Loucy (cell line): ENCODE data around the gene ING5.

Experiments used
- H2AFZ ChIP-seq: fragments of 200-600 bp; sonication (generic); 2 replicates; pipeline ENCODE4 v1.6.0; 2016; ENCODE audit warnings: antibody characterized with exemption, mild to moderate bottlenecking, low read length, moderate library complexity
- H3F3A ChIP-seq: fragments of 200-600 bp; 2 replicates; pipeline ENCODE4 v1.6.0; 2016; ENCODE audit warnings: antibody characterized with exemption, low read depth, mild to moderate bottlenecking
- H3K27me3 ChIP-seq: fragments of 200-600 bp; sonication (generic); 2 replicates; pipeline ENCODE4 v1.6.1; 2014; ENCODE audit warnings: low read length, mild to moderate bottlenecking; ENCODE audit not compliant: insufficient read depth, poor library complexity, severe bottlenecking
- H3K36me3 ChIP-seq: fragments of 200-600 bp; sonication (generic); 2 replicates; pipeline ENCODE4 v1.6.1; 2016; ENCODE audit warnings: low read length; ENCODE audit not compliant: insufficient read depth
- H3K4me1 ChIP-seq: fragments of 200-600 bp; sonication (generic); 2 replicates; pipeline ENCODE4 v1.5.1; 2014; ENCODE audit warnings: low read length, mild to moderate bottlenecking; ENCODE audit not compliant: insufficient read depth, poor library complexity, severe bottlenecking
- H3K4me2 ChIP-seq: fragments of 200-600 bp; sonication (generic); 2 replicates; pipeline ENCODE4 v1.6.0; 2014; ENCODE audit warnings: antibody characterized with exemption, low read length, low read depth, mild to moderate bottlenecking; ENCODE audit not compliant: poor library complexity, severe bottlenecking
- H3K4me3 ChIP-seq: fragments of 200-600 bp; sonication (generic); 2 replicates; pipeline ENCODE4 v1.5.1; 2014; ENCODE audit warnings: low read length, mild to moderate bottlenecking, mixed read lengths; ENCODE audit not compliant: poor library complexity, severe bottlenecking
- H3K79me2 ChIP-seq: fragments of 200-600 bp; sonication (generic); 2 replicates; pipeline ENCODE4 v1.6.1; 2014; ENCODE audit warnings: low read length; ENCODE audit not compliant: insufficient read depth
- H3K9ac ChIP-seq: fragments of 200-600 bp; sonication (generic); 2 replicates; pipeline ENCODE4 v1.6.0; 2014; ENCODE audit warnings: mild to moderate bottlenecking, low read depth, low read length, moderate library complexity; ENCODE audit not compliant: poor library complexity, severe bottlenecking
- H3K9me2 ChIP-seq: fragments of 200-600 bp; sonication (generic); replicated peaks from 2 replicates; pipeline ENCODE4 v1.6.1; 2016; ENCODE audit warnings: low read depth, low read length, mixed read lengths
- H3K9me3 ChIP-seq: fragments of 200-600 bp; sonication (generic); 2 replicates; pipeline ENCODE4 v1.6.1; 2014; ENCODE audit warnings: mild to moderate bottlenecking, antibody characterized with exemption, low read length, low read depth; ENCODE audit not compliant: insufficient read depth
- H4K20me1 ChIP-seq: fragments of 200-600 bp; sonication (generic); 2 replicates; pipeline ENCODE4 v1.6.0; 2014; ENCODE audit warnings: antibody characterized with exemption, low read length, mild to moderate bottlenecking; ENCODE audit not compliant: insufficient read depth, poor library complexity, severe bottlenecking
- EZH2phosphoT487 ChIP-seq: fragments of 200-600 bp; IDR thresholded peaks from 2 replicates; pipeline ENCODE4 v1.6.1; 2018; ENCODE audit warnings: antibody characterized with exemption, mild to moderate bottlenecking, moderate library complexity, borderline replicate concordance
- TF ChIP-seq, protein P1 (sequence below): fragments of 200-600 bp; sonication (generic); conservative IDR thresholded peaks from 2 replicates; pipeline ENCODE4 v1.5.1; 2014; ENCODE audit warnings: mild to moderate bottlenecking, antibody characterized with exemption, low read length

Gene ING5

DNA sequence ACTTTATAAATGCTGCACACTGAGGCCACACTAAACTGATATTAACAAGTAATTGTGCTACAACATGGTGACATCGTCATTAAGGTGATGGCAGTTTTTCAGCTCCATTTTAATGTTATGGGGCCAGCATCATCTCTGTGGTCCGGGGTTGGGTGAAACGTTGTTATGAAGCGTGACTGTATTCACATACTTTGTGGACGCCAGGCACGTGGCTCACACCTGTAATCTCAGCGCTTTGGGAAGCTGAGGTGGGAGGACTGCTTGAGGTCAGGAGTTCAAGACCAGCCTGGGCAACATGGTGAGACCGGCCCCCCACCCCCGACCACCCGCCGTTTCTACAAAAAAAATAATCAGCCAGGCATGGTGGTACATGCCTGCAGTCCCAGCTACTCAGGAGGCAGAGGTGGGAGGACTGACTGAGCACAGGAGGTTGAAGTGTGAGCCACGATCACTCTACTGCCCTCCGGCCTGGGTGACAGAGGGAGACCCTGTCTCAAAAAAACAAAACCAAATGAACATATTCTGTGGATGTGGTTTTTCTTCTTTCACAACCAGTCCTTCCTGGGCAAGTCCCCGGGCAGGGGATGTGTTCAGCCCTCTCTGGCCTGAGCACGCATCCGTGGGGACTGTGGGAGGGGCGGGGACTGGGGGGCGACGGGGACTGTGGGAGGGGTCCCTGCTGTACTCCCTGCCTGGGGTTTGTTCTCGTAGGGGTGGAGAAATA is 61.9 kb downstream of the ING5 start:
- Histone ChIP-seq H3K4me2 (no peak overlapping the region), H3K79me2 (no peaks in the 10 kb centered on the region), H2AFZ (no peak overlapping the region)

DNA sequence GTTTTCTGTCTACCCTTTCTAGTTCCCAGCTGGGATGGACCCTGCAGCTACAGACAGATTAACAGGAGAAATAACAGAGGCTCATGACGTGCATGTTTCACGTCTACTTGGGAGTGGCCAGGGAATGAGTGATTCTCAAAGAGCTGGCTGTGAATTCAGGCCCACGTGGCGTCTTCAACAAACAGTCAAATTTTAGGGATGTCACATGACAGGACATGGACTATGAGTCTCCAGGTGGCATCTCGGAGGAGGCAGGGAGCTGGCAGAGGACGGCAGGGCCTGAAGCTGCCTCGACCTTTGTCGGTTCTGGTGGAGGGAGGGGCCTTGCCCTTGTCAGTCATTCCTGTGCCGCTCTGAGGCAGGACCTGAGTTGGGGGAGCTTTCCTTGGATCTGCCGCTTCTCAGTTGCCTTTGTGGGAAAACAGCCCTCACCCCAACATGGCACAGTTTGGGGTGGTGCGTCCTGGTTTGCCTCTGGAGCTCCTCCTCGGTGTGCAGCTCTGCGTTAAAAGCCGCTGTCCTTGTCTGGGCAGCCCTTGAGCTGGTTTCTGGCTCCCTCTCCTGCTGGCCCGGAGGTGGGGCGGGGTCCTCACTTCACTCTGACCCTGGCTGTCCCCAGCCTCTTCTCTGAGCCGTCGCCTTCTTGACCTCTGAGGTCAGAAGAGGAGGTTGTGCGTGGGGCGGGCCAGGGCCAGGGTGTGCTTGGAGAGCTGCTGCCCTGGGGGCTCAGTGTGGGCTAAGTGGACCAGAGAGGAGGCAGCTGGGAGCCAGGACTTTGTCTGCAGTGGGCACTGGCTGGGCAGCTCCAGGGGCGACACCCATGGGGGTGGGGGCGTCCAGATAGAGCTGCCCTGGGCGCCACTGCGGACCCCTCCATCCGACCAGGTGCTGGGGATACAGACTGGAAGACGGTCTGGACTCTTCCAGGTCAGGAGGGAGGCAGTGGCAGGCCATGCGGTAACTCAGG is 62.7 kb downstream of the ING5 start:
- no peaks in the 10 kb centered on the region; the same call in 1 of the 2 replicates for H3F3A ChIP-seq
- H3K9ac ChIP-seq = no peak overlapping the region
- no peaks in the 10 kb centered on the region for H4K20me1 ChIP-seq
- no peaks in the 10 kb centered on the region for H3K36me3 ChIP-seq
- H2AFZ ChIP-seq = no peak overlapping the region
- no peaks in the 10 kb centered on the region for H3K79me2 ChIP-seq
- no peak overlapping the region for H3K4me3 ChIP-seq
- no peaks in the 10 kb centered on the region for H3K9me2 ChIP-seq
- H3K9me3 ChIP-seq = no peaks in the 10 kb centered on the region
- H3K27me3 ChIP-seq = no peaks in the 10 kb centered on the region
- peaks cover 14% of the 10 kb centered on the region for H3K4me1 ChIP-seq
- TF ChIP-seq EZH2phosphoT487 = no peak
- TF ChIP-seq, protein P1, sequence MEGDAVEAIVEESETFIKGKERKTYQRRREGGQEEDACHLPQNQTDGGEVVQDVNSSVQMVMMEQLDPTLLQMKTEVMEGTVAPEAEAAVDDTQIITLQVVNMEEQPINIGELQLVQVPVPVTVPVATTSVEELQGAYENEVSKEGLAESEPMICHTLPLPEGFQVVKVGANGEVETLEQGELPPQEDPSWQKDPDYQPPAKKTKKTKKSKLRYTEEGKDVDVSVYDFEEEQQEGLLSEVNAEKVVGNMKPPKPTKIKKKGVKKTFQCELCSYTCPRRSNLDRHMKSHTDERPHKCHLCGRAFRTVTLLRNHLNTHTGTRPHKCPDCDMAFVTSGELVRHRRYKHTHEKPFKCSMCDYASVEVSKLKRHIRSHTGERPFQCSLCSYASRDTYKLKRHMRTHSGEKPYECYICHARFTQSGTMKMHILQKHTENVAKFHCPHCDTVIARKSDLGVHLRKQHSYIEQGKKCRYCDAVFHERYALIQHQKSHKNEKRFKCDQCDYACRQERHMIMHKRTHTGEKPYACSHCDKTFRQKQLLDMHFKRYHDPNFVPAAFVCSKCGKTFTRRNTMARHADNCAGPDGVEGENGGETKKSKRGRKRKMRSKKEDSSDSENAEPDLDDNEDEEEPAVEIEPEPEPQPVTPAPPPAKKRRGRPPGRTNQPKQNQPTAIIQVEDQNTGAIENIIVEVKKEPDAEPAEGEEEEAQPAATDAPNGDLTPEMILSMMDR = no peak
- H3K4me2 ChIP-seq = no peak overlapping the region

More for the DNA sequence above, 61.9 kb downstream of the ING5 start:
- peaks cover 14% of the 10 kb centered on the region for H3K4me1 ChIP-seq
- TF ChIP-seq, protein P1 = no peak
- no peak for TF ChIP-seq EZH2phosphoT487
- no peak overlapping the region for H3K9ac ChIP-seq
- no peaks in the 10 kb centered on the region for H4K20me1 ChIP-seq
- H3F3A ChIP-seq = no peaks in the 10 kb centered on the region; the same call in 1 of the 2 replicates
- no peak overlapping the region for H3K4me3 ChIP-seq
- H3K36me3 ChIP-seq = no peaks in the 10 kb centered on the region
- no peaks in the 10 kb centered on the region for H3K9me2 ChIP-seq
- H3K27me3 ChIP-seq = no peaks in the 10 kb centered on the region
- H3K9me3 ChIP-seq = no peaks in the 10 kb centered on the region

DNA sequence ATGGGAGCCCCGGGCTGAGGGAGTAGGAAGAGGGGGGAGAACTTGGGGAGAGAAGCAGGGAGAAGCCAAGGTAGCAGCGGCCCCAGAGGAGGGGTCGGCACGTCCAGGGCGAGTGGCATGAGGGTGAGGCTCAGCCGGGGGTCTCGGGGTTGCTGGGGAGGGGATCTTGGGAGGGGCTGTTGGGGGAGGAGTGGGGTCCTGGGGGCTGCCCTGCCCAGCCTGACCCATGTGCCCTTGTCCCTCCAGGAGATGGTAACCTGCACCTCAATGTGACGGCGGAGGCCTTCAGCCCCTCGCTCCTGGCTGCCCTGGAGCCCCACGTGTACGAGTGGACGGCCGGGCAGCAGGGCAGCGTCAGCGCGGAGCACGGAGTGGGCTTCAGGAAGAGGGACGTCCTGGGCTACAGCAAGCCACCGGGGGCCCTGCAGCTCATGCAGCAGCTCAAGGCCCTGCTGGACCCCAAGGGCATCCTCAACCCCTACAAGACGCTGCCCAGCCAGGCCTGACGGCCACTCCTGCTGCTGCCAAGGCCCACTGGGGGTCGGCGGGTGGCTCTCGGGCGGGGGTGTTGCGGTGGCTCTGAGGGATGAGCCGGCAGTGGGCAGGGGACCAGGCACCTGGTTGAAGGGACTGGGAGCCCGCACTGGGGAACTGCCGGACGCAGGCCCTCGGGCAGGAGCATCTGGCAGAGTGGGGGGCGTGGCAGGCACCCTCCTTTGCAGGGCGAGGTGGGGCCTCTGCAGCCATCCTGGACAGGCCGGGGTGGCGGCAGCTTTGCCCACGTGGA is 65.8 kb downstream of the ING5 start:
- H4K20me1 ChIP-seq = no peaks in the 10 kb centered on the region
- no peaks in the 10 kb centered on the region for H3K79me2 ChIP-seq
- no peaks in the 10 kb centered on the region for H3K27me3 ChIP-seq
- H3F3A ChIP-seq = no peaks in the 10 kb centered on the region
- peaks cover 19% of the 10 kb centered on the region for H3K4me1 ChIP-seq
- no peak overlapping the region for H3K4me2 ChIP-seq
- no peaks in the 10 kb centered on the region for H3K9me2 ChIP-seq
- H3K36me3 ChIP-seq = no peaks in the 10 kb centered on the region
- TF ChIP-seq, protein P1 = no peak
- TF ChIP-seq EZH2phosphoT487 = no peak
- H2AFZ ChIP-seq = no peak overlapping the region
- H3K9me3 ChIP-seq = no peaks in the 10 kb centered on the region
- no peak overlapping the region for H3K9ac ChIP-seq
- no peak overlapping the region for H3K4me3 ChIP-seq
